Measurements from ENCODE around the gene MARCHF5. TPM values are rescaled to one million over a fixed set of nuclear protein-coding genes. Genes with fewer than 3 reads are reported as not detected.

MARCHF5 gene
- total and polyA plus RNA-seq, 2 of the 8 experiments (the other 6 are each of a cell fraction or from before 2014, with no cell fraction given), result 8.7 to 26.8 TPM

- TF ChIP-seq ZNF274 (IDR thresholded peaks at IDR 0.05; ENCODE audit: borderline replicate concordance, extremely low read depth, low read length) (no peak), CBX8 (IDR thresholded peaks at IDR 0.05; ENCODE audit: borderline replicate concordance, low read depth, low read length) (no peak), RXRA (IDR thresholded peaks at IDR 0.05; ENCODE audit: insufficient read depth, low read depth, low read length) (no peak), RFX5 (IDR thresholded peaks at IDR 0.05; ENCODE audit: borderline replicate concordance, low read depth, low read length) (no peak), E2F6 (IDR thresholded peaks at IDR 0.05) (no peak), GABPA (IDR thresholded peaks at IDR 0.05; ENCODE audit: borderline replicate concordance, insufficient read depth, low read length) (no peak), TCF12 (IDR thresholded peaks at IDR 0.05; ENCODE audit: low read depth, low read length) (no peak), SRF (IDR thresholded peaks at IDR 0.05; ENCODE audit: low read depth, low read length) (no peak), CHD2 (IDR thresholded peaks at IDR 0.05; ENCODE audit: low read length) (no peak), TEAD4 (IDR thresholded peaks at IDR 0.05; ENCODE audit: low read depth, low read length) (no peak), POLR2AphosphoS5 (IDR thresholded peaks at IDR 0.05; ENCODE audit: low read depth, low read length) (no peak), TAF1 (IDR thresholded peaks at IDR 0.05; ENCODE audit: low read depth, low read length) (no peak), KDM4A (IDR thresholded peaks at IDR 0.05; ENCODE audit: low read depth, low read length, severe bottlenecking) (no peak), PHF8 (conservative IDR thresholded peaks at IDR 0.05; ENCODE audit: low read depth, low read length) (no peak), CTBP2 (IDR thresholded peaks at IDR 0.05; ENCODE audit: borderline replicate concordance, insufficient read depth, insufficient read length, low read length) (no peak), SP4 (IDR thresholded peaks at IDR 0.05; ENCODE audit: low read length) (no peak), CBX5 (IDR thresholded peaks at IDR 0.05; ENCODE audit: low read depth, low read length) (no peak), JUND (IDR thresholded peaks at IDR 0.05; ENCODE audit: low read length) (peak; percentile 86), HDAC2 (IDR thresholded peaks at IDR 0.05; ENCODE audit: borderline replicate concordance in 1 of 2, low read depth in 2 of 2, low read length in 2 of 2) (no peak), GTF2F1 (IDR thresholded peaks at IDR 0.05; ENCODE audit: borderline replicate concordance, low read depth, low read length) (no peak), SUZ12 (IDR thresholded peaks at IDR 0.05; ENCODE audit: low read length) (no peak)
Measured at GRCh38 chr10:92242910-92243671, 47.9 kb upstream of the MARCHF5 start (continued).

Data from H1 (cell line).